DMS53 treated with DMSO at 0.1 percent for 48 hours (cell line): ENCODE results near the gene CNTN2.

Experiments used
- DNase-seq: peaks from one replicate; lab custom pipeline; 2025; ENCODE audit not compliant: unreplicated experiment; lab: John Stamatoyannopoulos, UW

Gene CNTN2

GRCh38 chr1:205020466-205020865 is 22.5 kb upstream of the CNTN2 start:
- DNase-seq = no peak

- DNase-seq = no peak
These were observed 18.3 kb upstream of the CNTN2 start for GRCh38 chr1:205024679-205025078.

- no peak for DNase-seq
These were observed 17.8 kb upstream of the CNTN2 start for GRCh38 chr1:205025239-205025638.

- no peak for DNase-seq
These were observed 16.8 kb upstream of the CNTN2 start for GRCh38 chr1:205026181-205026580.

- DNase-seq = no peak
These were observed 14.6 kb upstream of the CNTN2 start for GRCh38 chr1:205028390-205028789.

- DNase-seq = no peak
These were observed 14.1 kb upstream of the CNTN2 start for GRCh38 chr1:205028924-205029323.

- no peak for DNase-seq
These were observed 12.8 kb upstream of the CNTN2 start for GRCh38 chr1:205030241-205030640.

GRCh38 chr1:205030896-205031295 is 12.1 kb upstream of the CNTN2 start:
- no peak for DNase-seq

- no peak for DNase-seq
These were observed 10.5 kb upstream of the CNTN2 start for GRCh38 chr1:205032508-205032907.

- no peak for DNase-seq
These were observed 5.5 kb upstream of the CNTN2 start for GRCh38 chr1:205037539-205037938.

- DNase-seq = no peak
These were observed 4.8 kb upstream of the CNTN2 start for GRCh38 chr1:205038132-205038786.

GRCh38 chr1:205041001-205041715 is 1.9 kb upstream of the CNTN2 start:
- DNase-seq = no peak

- no peak for DNase-seq
These were observed 758 bp upstream of the CNTN2 start for GRCh38 chr1:205041998-205042910.

- no peak for DNase-seq
These were observed 854 bp downstream of the CNTN2 start for GRCh38 chr1:205043866-205044265.

- DNase-seq = no peak
These were observed 1.7 kb downstream of the CNTN2 start for GRCh38 chr1:205044741-205045140.

- no peak for DNase-seq
These were observed 2.1 kb downstream of the CNTN2 start for GRCh38 chr1:205045146-205045545.

GRCh38 chr1:205046870-205047269 is 3.9 kb downstream of the CNTN2 start:
- no peak for DNase-seq

GRCh38 chr1:205047764-205048231 is 4.8 kb downstream of the CNTN2 start:
- no peak for DNase-seq

GRCh38 chr1:205048382-205048781 is 5.4 kb downstream of the CNTN2 start:
- DNase-seq = no peak

GRCh38 chr1:205049479-205049878 is 6.5 kb downstream of the CNTN2 start:
- DNase-seq = no peak

GRCh38 chr1:205052690-205053089 is 9.7 kb downstream of the CNTN2 start:
- no peak for DNase-seq

GRCh38 chr1:205053296-205053695 is 10.3 kb downstream of the CNTN2 start:
- no peak for DNase-seq
